Right cardiac atrium (tissue), 5 donors: ENCODE results near the gene PHF12. TPM values are rescaled to one million over a fixed set of nuclear protein-coding genes. Genes with fewer than 3 reads are reported as not detected.
A peak's percentile ranks its signal among the peaks of the same experiment; 100 is the strongest.
"Not testable (repeated sequence)": the region's sequence is repeated elsewhere in the genome, so short reads cannot be mapped to it uniquely, and the experiment has no call there.

Experiments used
- ATAC-seq, 2 donors: fragments of 200-7000 bp; cut with Tn5 transposase; one replicate each; pipeline versions ENCODE4 v1.8.0 to v1.9.1; 2020; ENCODE audit warnings: moderate library complexity in 2 of 2, mild to moderate bottlenecking in 1 of 2
- DNase-seq, 3 donors: peaks; one replicate each; pipeline ENCODE4 v3.0.0-alpha.2; 2020
- H3K27ac ChIP-seq: one replicate; pipeline ENCODE4 v1.5.1; 2013; ENCODE audit warnings: mild to moderate bottlenecking, low read length, control low read depth, moderate library complexity
- H3K27me3 ChIP-seq: one replicate; pipeline ENCODE4 v1.6.1; 2013; ENCODE audit not compliant: control insufficient read depth, insufficient read depth
- H3K4me1 ChIP-seq: one replicate; pipeline ENCODE4 v1.6.1; 2013; ENCODE audit warnings: low read length; ENCODE audit not compliant: control insufficient read depth, insufficient read depth
- H3K4me3 ChIP-seq: one replicate; pipeline ENCODE4 v1.5.1; 2013; ENCODE audit warnings: low read length, control low read depth
- H3K9me3 ChIP-seq: one replicate; pipeline ENCODE4 v1.6.1; 2013; ENCODE audit warnings: low read length; ENCODE audit not compliant: control insufficient read depth
- WGBS: extraction: QIAGEN DNeasy Blood & Tissue Kit; methylation state at CpG from one replicate; pipeline ENCODE4 v1.1.7; 2013; 5-methylcytosine and 5-hydroxymethylcytosine counted together
- intact Hi-C, 4 donors: fragments of 100-400 bp; cut with DNase I; formaldehyde crosslinking; loops; one replicate each; pipeline versions ENCODE4 v1.11.0 to v1.14.0; 2022 to 2023
- polyA plus RNA-seq: library from polyadenylated mRNA; stranded (reverse); fragments of 200-250 nt; gene quantifications from one replicate; pipeline ENCODE4 v1.2.3, GENCODE V29; 2013
- total RNA-seq, 4 donors: library from RNA; stranded (reverse); fragmentation: NEBNext Ultra II Directional; extraction: Animal tissue kit (Norgen Biotek cat#: 25700); gene quantifications; one replicate each; pipeline ENCODE4 v1.2.1, GENCODE V29; 2021
- donor health status: healthy with polysubstance abuse.
- donor health status: DM: no; HTN: yes; CAD: no.
- donor health status: DM: no; HTN: no; CAD: no.
- donor health status: DM: no; HTN: yes; CAD: no; lungs with severe emphysema.
- donor health status: DM: yes; HTN: yes; CAD: no.

Gene PHF12
- total and polyA plus RNA-seq, 5 donors: 10.8 to 25.4 (median 23.2) TPM

GRCh38 chr17:28911411-28912045, 39.8 kb downstream of the PHF12 start:
- Histone ChIP-seq H3K9me3 (no peaks in the 10 kb centered on the region), H3K4me1 (no peaks in the 10 kb centered on the region), H3K4me3 (no peak overlapping the region), H3K27ac (no peak overlapping the region), H3K27me3 (no peaks in the 10 kb centered on the region)
- intact Hi-C loops: loop anchor here in 2 of 4 donors (10.0 kb wide), 2 partner anchors 157 to 187 kb away; partner anchors contain the start of genes NEK8 (in 1 of the 2) and TLCD1 (in 1 of the 2)
- peak in 1 of 3 donors; percentile 49 for DNase-seq
- 91% methylated on average over 13 of the region's 13 CpGs for WGBS
- no peak for ATAC-seq

GRCh38 chr17:28910534-28910933, 40.8 kb downstream of the PHF12 start:
- ATAC-seq (no peak), DNase-seq (no peak)
- no peaks in the 10 kb centered on the region for H3K9me3 ChIP-seq
- H3K27me3 ChIP-seq: no peaks in the 10 kb centered on the region
- no peaks in the 10 kb centered on the region for H3K4me1 ChIP-seq
- no peak overlapping the region for H3K27ac ChIP-seq
- 84% methylated on average over 1 of the region's 1 CpG for WGBS
- intact Hi-C loops: loop anchor here in 2 of 4 donors (10.0 kb wide), 2 partner anchors 156 to 186 kb away; partner anchors contain the start of genes NEK8 (in 1 of the 2) and TLCD1 (in 1 of the 2)
- H3K4me3 ChIP-seq: no peak overlapping the region

- 42% methylated on average over 6 of the region's 6 CpGs for WGBS
- ATAC-seq: peak; percentile 58 to 73
- DNase-seq: peak in 2 of 3 donors; percentile 45 to 72
- intact Hi-C loops: loop anchor here in 1 of 4 donors (5.0 kb wide), 1 partner anchor 146 kb away; no protein-coding TSS in a partner anchor
- Histone ChIP-seq H3K27ac (peak overlapping the region; percentile 53), H3K9me3 (no peaks in the 10 kb centered on the region), H3K27me3 (no peaks in the 10 kb centered on the region), H3K4me1 (no peaks in the 10 kb centered on the region), H3K4me3 (no peak overlapping the region)
Observed at GRCh38 chr17:28908640-28909167, 42.6 kb downstream of the PHF12 start.

- 57% methylated on average over 3 of the region's 3 CpGs for WGBS
- Histone ChIP-seq H3K9me3 (no peaks in the 10 kb centered on the region), H3K27me3 (no peaks in the 10 kb centered on the region), H3K4me3 (no peak overlapping the region), H3K27ac (peak overlapping the region; percentile 53), H3K4me1 (peaks cover 2% of the 10 kb centered on the region)
- DNase-seq: no peak
- ATAC-seq: peak; percentile 32 to 46
- intact Hi-C loops: loop anchor here in 1 of 4 donors (5.0 kb wide), 1 partner anchor 146 kb away; no protein-coding TSS in a partner anchor
Observed at GRCh38 chr17:28907709-28908475, 43.4 kb downstream of the PHF12 start.

- intact Hi-C loops: loop anchor here in 1 of 4 donors (5.0 kb wide), 1 partner anchor 145 kb away; no protein-coding TSS in a partner anchor
- Histone ChIP-seq H3K4me1 (peaks cover 2% of the 10 kb centered on the region), H3K27me3 (no peaks in the 10 kb centered on the region), H3K27ac (no peak overlapping the region), H3K9me3 (no peaks in the 10 kb centered on the region), H3K4me3 (no peak overlapping the region)
- DNase-seq (no peak), ATAC-seq (peak in 1 of 2 donors; percentile 23)
- 51% methylated on average over 7 of the region's 7 CpGs for WGBS
Observed at GRCh38 chr17:28906706-28907438, 44.4 kb downstream of the PHF12 start.

GRCh38 chr17:28906276-28906675, 45.0 kb downstream of the PHF12 start:
- 61% methylated on average over 9 of the region's 9 CpGs for WGBS

GRCh38 chr17:28904800-28905199, 46.5 kb downstream of the PHF12 start:
- DNase-seq (no peak), ATAC-seq (no peak)
- Histone ChIP-seq H3K27me3 (no peaks in the 10 kb centered on the region), H3K9me3 (no peaks in the 10 kb centered on the region), H3K4me3 (no peak overlapping the region), H3K27ac (no peak overlapping the region), H3K4me1 (peaks cover 2% of the 10 kb centered on the region)
- 47% methylated on average over 4 of the region's 4 CpGs for WGBS
- intact Hi-C loops: loop anchor here in 1 of 4 donors (5.0 kb wide), 2 partner anchors 43 to 142 kb away; no protein-coding TSS in a partner anchor

More at GRCh38 chr17:28906276-28906675, 45.0 kb downstream of the PHF12 start:
- intact Hi-C loops: loop anchor here in 1 of 4 donors (5.0 kb wide), 1 partner anchor 144 kb away; no protein-coding TSS in a partner anchor
- Histone ChIP-seq H3K27me3 (no peaks in the 10 kb centered on the region), H3K9me3 (no peaks in the 10 kb centered on the region), H3K4me1 (peaks cover 2% of the 10 kb centered on the region), H3K4me3 (no peak overlapping the region), H3K27ac (no peak overlapping the region)
- no peak for ATAC-seq
- DNase-seq: no peak

GRCh38 chr17:28903546-28903841, 47.8 kb downstream of the PHF12 start:
- intact Hi-C loops: loop anchor here in 1 of 4 donors (5.0 kb wide), 1 partner anchor 44 kb away; no protein-coding TSS in a partner anchor
- H3K9me3 ChIP-seq, H3K27me3 ChIP-seq, H3K4me1 ChIP-seq, H3K27ac ChIP-seq, DNase-seq, H3K4me3 ChIP-seq, ATAC-seq: not testable (repeated sequence)
- 61% methylated on average over 5 of the region's 5 CpGs for WGBS

- H3K4me3 ChIP-seq: peak within 1 kb of the TSS; percentile 51
- DNase-seq (peak; percentile 90 to 96 (median 96)), ATAC-seq (peak; percentile 88 to 92)
- no peaks in the 10 kb centered on the region for H3K27me3 ChIP-seq
- WGBS: under 1% methylated on average over 55 of the region's 55 CpGs
- intact Hi-C loops: loop anchor here in 1 of 4 donors (5.0 kb wide), 1 partner anchor 44 kb away; no protein-coding TSS in a partner anchor
- H3K27ac ChIP-seq: peak within 1 kb of the TSS; percentile 14
- H3K9me3 ChIP-seq: no peaks in the 10 kb centered on the region
- H3K4me1 ChIP-seq: peaks cover 2% of the 10 kb centered on the region
Observed at GRCh38 chr17:28902819-28903545, 48.3 kb downstream of the PHF12 start, which contains the start of gene DHRS13. Gene DHRS13 (minus strand): TSS chr17:28903079. CDS start chr17:28902944, 135 bp downstream.
